Subcutaneous adipose tissue (tissue), 4 donors: ENCODE measurements around the gene CEP295NL. TPM values are rescaled to one million over a fixed set of nuclear protein-coding genes. Genes with fewer than 3 reads are reported as not detected.

Source experiments
- total RNA-seq, 4 donors: library from RNA; depleted of rRNA; stranded (reverse); fragments of >200 nt; gene quantifications; one replicate each; pipeline ENCODE4 v1.1.0, GENCODE V29; 2016
- TF ChIP-seq, protein P1 (sequence below): fragments of 450-650 bp; IDR thresholded peaks from one replicate; pipeline ENCODE4 v1.5.1; 2016; ENCODE audit warnings: low read depth, mild to moderate bottlenecking, control low read depth, antibody characterized with exemption, moderate library complexity

Gene CEP295NL
- total RNA-seq, 4 donors from 2014 or later = 5.4 to 7.3 (median 6.4) TPM

DNA sequence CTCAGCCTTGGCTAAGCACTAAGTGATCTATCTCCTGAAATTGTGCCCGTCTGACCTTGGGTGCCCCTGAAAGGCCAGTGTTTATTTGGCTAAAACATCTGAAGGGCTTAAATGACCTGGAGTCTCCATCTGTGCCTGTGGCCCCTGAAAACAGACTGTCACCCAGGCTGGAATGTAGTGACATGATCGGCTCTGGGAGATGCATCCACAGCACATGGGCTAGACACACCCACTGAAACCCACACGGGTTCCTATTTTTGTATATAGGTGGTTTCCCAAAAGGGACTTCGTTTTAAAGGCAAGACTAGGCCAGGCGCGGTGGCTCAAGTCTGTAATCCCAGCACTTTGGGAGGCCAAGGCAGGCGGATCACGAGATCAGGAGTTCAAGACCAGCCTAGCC lies 13.5 kb downstream of the CEP295NL start:
- TF ChIP-seq, protein P1, sequence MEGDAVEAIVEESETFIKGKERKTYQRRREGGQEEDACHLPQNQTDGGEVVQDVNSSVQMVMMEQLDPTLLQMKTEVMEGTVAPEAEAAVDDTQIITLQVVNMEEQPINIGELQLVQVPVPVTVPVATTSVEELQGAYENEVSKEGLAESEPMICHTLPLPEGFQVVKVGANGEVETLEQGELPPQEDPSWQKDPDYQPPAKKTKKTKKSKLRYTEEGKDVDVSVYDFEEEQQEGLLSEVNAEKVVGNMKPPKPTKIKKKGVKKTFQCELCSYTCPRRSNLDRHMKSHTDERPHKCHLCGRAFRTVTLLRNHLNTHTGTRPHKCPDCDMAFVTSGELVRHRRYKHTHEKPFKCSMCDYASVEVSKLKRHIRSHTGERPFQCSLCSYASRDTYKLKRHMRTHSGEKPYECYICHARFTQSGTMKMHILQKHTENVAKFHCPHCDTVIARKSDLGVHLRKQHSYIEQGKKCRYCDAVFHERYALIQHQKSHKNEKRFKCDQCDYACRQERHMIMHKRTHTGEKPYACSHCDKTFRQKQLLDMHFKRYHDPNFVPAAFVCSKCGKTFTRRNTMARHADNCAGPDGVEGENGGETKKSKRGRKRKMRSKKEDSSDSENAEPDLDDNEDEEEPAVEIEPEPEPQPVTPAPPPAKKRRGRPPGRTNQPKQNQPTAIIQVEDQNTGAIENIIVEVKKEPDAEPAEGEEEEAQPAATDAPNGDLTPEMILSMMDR = no peak

DNA sequence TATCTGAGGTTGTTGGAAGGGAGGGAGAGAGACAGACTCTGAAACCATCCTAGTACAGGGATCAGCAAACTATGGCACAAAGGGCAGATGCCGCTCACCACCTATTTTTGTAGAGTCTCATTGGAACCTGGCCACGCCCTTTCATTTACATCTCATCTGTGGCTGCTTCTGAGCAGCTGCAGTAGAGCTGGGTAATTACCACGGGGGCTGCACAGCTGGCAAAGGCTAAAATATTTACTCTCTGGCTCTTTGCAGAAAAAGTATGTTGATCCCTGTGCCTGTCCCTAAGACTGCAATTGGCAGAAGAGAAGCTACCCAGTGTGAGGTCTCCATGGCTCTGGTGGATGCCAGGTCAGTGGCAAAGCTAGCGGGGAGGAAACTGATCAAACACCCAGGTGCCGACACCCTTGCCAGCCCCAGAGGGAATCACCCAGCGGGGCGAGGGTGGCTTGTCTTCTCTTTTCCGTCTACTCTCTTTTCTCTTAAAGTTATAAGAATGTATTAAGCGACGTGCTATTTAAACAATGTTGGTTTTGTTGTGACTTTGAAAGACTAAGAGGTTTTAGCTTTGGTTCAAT lies 14.0 kb downstream of the CEP295NL start:
- TF ChIP-seq, protein P1 = no peak

DNA sequence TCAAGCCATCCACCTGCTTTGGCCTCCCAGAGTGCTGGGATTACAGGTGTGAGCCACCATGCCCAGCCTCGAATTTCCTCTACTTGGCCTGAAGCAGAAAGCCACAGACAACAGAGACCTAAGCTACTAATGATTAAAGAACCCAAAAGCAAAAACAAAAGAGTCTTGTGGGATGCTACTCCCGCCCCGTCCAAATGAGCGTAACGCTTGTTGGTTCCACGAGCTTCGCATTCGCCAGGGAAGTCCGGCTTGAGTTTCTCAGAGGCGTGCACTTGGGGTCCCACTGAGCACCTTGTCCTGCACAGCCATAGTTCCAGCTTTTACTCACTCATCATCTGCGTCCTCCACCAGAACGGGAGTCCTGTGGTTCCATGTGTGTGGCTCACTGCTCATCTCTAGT lies 16.0 kb downstream of the CEP295NL start:
- TF ChIP-seq, protein P1 = no peak

DNA sequence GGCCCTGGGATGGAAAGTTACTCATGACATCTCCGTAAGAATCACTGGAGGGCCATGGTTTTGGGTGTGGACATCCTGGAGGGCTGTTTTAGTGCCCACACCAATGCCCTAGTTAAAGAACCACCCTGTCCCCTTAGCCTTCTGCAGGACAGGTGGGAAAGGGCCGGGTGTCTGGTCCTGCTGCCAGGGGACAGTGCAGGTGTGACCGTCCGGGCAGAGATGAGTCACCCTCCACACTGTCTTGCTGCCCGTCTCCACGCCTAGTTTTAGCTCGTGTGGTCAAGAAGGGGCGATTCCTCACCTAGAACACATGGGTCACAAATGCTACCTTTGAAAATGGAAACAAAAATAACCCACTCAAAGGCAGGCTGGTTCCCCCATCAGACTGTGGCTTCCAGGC lies 17.0 kb downstream of the CEP295NL start:
- TF ChIP-seq, protein P1 = no peak

DNA sequence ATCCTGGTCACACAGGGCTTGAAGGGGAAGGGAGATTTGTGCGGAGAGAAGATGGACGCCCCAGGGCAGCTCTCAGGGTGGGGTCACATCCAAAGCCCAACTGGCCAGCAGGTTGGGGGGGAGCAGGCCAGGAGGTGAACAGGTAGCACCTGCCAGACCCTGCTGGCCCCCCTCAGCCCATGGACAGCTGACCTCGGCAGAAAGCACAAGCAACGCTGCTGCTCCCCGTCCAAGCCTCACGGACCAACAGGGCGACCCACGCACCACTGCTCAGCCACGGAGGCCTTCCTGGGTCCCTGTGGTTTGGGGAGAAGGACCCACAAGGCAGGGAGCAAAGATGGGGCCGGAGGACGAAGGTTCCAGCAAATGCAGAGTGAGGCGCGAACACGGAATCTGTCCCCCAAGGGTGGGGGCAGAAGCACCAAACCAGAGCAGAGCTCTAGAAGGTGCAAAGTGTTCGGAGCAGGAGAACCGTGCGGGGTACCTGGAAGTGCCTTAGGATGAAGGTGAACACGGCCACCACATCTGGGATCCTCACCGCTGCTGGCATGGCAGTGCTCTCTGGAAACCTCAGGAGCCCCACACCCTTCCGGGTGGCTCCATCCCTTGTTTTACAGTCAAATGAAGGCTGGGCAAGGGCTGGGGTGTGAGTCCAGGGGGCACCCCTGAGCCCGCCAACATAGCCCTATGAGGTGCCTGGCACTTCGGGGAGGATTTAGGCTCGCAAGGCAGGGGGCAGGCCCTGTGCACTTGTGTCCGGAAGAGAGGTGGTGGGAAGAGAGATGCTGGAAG lies 17.9 kb downstream of the CEP295NL start:
- TF ChIP-seq, protein P1 = no peak

DNA sequence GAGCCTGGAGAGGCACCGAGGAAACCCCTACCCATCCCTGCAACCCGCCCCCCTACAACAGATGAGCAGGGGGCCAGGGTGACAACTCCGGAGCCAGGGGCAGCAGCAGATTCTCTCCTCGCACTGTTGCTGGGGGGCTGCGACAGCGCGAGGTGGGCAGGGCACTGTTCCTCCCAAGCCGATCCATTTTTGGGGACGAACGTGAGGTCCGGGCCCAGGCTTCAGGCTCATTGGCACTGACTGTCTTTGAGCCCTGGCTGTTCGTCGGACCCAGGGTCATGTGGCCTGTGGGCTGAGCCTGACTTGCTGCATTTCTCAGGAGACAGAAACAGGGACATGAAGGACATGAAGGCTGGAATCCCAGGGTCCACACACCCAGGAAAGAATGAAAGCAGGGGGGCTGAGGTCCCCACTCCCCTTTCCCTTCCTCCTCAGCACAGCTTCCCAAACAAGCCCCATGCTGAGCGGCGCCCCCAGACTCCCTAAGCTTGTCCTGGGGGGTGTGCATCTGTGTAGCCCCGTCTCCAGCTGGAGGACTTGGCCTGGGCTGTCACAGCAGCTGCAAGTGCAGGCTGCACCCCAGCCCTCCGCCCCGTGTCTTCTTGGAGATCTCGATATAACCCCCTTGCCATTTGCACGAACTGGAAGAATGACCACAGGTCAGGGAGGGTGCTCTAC lies 18.7 kb downstream of the CEP295NL start:
- TF ChIP-seq, protein P1 = no peak

DNA sequence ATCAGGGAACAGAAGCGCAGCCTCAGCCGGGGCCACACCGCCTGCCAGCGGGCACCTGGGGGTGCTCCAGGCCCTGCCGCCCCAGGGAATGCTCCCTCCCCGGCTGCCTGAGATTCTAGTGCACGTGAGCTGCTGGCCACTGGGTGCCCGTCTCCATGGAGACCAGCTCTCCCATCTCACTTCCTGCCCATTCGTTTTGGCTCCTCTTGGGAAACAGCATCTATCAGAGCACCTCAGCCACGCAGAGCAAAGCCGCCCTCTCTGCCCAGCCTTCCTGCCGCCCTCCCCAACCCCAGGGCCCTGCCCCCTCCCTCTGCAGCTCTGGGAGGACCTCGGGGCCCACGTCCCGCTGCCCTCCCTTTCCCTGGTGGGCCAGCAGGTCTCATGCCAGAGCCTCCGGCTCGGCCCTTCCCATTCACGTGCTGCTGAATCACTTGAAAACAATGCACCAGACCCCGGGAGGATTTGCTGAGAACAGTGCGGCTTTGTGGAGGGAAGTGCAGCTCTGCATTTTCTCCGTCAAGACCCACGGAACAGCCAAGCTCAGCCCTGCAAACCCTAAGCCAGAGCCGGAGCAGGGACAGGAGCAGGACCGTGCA lies 19.4 kb downstream of the CEP295NL start:
- TF ChIP-seq, protein P1 = no peak
